Measurements from ENCODE around the gene KRTAP9-7. TPM values are rescaled to one million over a fixed set of nuclear protein-coding genes. Genes with fewer than 3 reads are reported as not detected.

The KRTAP9-7 gene
- total and polyA plus RNA-seq, 2 experiments from 2014 or later = not detected

- H3F3A ChIP-seq (ENCODE audit: insufficient read depth) = no peaks in the 10 kb centered on the region
- no peaks in the 10 kb centered on the region for H3K79me2 ChIP-seq (ENCODE audit: insufficient read depth)
- DNase-seq = no peak
- TF ChIP-seq EZH2 (IDR thresholded peaks at IDR 0.05; ENCODE audit: insufficient read depth, poor library complexity, severe bottlenecking) (no peak), EZH2phosphoT487 (IDR thresholded peaks at IDR 0.05; ENCODE audit: insufficient read depth, low read depth) (no peak)
- no peaks in the 10 kb centered on the region for H3K9me3 ChIP-seq (ENCODE audit: low read depth)
- H3K4me2 ChIP-seq (ENCODE audit: unreplicated experiment) = no peak overlapping the region
- WGBS, 2 experiments (ENCODE audit: low coverage in 1 of 2, low lambda C conversion rate in 2 of 2, missing lambda C conversion rate in 2 of 2) = 59 to 62% methylated on average over 5 of the region's 5 CpGs
- no peaks in the 10 kb centered on the region for H3K36me3 ChIP-seq (ENCODE audit: low read depth)
- H3K9ac ChIP-seq = no peak overlapping the region
- no peak overlapping the region for H3K4me3 ChIP-seq
- H3K9me2 ChIP-seq (ENCODE audit: insufficient read depth) = no peaks in the 10 kb centered on the region
- H4K20me1 ChIP-seq (ENCODE audit: insufficient read depth) = no peaks in the 10 kb centered on the region
- H3K27ac ChIP-seq = no peak overlapping the region
- no peak overlapping the region for H2AFZ ChIP-seq
- H3K27me3 ChIP-seq (replicated peaks; ENCODE audit: insufficient read depth) = no peaks in the 10 kb centered on the region
- no peaks in the 10 kb centered on the region for H3K4me1 ChIP-seq (ENCODE audit: insufficient read depth)
- in situ Hi-C loops (cut with MboI) = no loop called here
Measured at GRCh38 chr17:41301204-41301790, 25.8 kb downstream of the KRTAP9-7 start.

- TF ChIP-seq EZH2phosphoT487 (IDR thresholded peaks at IDR 0.05; ENCODE audit: insufficient read depth, low read depth) (no peak), EZH2 (IDR thresholded peaks at IDR 0.05; ENCODE audit: insufficient read depth, poor library complexity, severe bottlenecking) (no peak)
- Histone ChIP-seq H3F3A (ENCODE audit: insufficient read depth) (no peaks in the 10 kb centered on the region), H4K20me1 (ENCODE audit: insufficient read depth) (no peaks in the 10 kb centered on the region), H3K4me3 (no peak within 1 kb of the TSS), H3K9ac (no peak within 1 kb of the TSS), H3K9me3 (ENCODE audit: low read depth) (no peaks in the 10 kb centered on the region), H3K4me2 (ENCODE audit: unreplicated experiment) (no peak within 1 kb of the TSS), H3K9me2 (ENCODE audit: insufficient read depth) (no peaks in the 10 kb centered on the region), H3K27me3 (replicated peaks; ENCODE audit: insufficient read depth) (no peaks in the 10 kb centered on the region), H3K27ac (no peak within 1 kb of the TSS), H3K79me2 (ENCODE audit: insufficient read depth) (no peaks in the 10 kb centered on the region), H2AFZ (no peak within 1 kb of the TSS), H3K36me3 (ENCODE audit: low read depth) (no peaks in the 10 kb centered on the region), H3K4me1 (ENCODE audit: insufficient read depth) (no peaks in the 10 kb centered on the region)
- no peak for DNase-seq
- 26% methylated on average over 11 of the region's 11 CpGs for WGBS, 2 experiments (ENCODE audit: low coverage in 1 of 2, low lambda C conversion rate in 2 of 2, missing lambda C conversion rate in 2 of 2)
- in situ Hi-C loops (cut with MboI) = no loop called here
Measured at GRCh38 chr17:41301916-41302901, 26.7 kb downstream of the KRTAP9-7 start, which contains the start of gene KRTAP29-1. TSS of gene KRTAP29-1 (minus strand) at chr17:41302851. CDS start at chr17:41302851, 0 bp downstream.

- Histone ChIP-seq H3K4me3 (no peak overlapping the region), H3K36me3 (ENCODE audit: low read depth) (no peaks in the 10 kb centered on the region), H3K9me2 (ENCODE audit: insufficient read depth) (no peaks in the 10 kb centered on the region), H3K27ac (no peak overlapping the region), H3K27me3 (replicated peaks; ENCODE audit: insufficient read depth) (no peaks in the 10 kb centered on the region), H2AFZ (no peak overlapping the region), H3F3A (ENCODE audit: insufficient read depth) (no peaks in the 10 kb centered on the region), H3K4me2 (ENCODE audit: unreplicated experiment) (no peak overlapping the region), H3K9me3 (ENCODE audit: low read depth) (no peaks in the 10 kb centered on the region), H4K20me1 (ENCODE audit: insufficient read depth) (no peaks in the 10 kb centered on the region), H3K79me2 (ENCODE audit: insufficient read depth) (no peaks in the 10 kb centered on the region), H3K9ac (no peak overlapping the region), H3K4me1 (ENCODE audit: insufficient read depth) (no peaks in the 10 kb centered on the region)
- WGBS, 2 experiments (ENCODE audit: low coverage in 1 of 2, low lambda C conversion rate in 2 of 2, missing lambda C conversion rate in 2 of 2) = 40 to 50% methylated on average over 4 of the region's 4 CpGs
- TF ChIP-seq EZH2 (IDR thresholded peaks at IDR 0.05; ENCODE audit: insufficient read depth, poor library complexity, severe bottlenecking) = no peak
- TF ChIP-seq EZH2phosphoT487 (IDR thresholded peaks at IDR 0.05; ENCODE audit: insufficient read depth, low read depth) = no peak
- in situ Hi-C loops (cut with MboI) = no loop called here
- no peak for DNase-seq
Measured at GRCh38 chr17:41302981-41303380, 27.5 kb downstream of the KRTAP9-7 start.

GRCh38 chr17:41304091-41304490 is 28.6 kb downstream of the KRTAP9-7 start:
- in situ Hi-C loops (cut with MboI) = no loop called here
- H3K9ac ChIP-seq = no peak overlapping the region
- no peaks in the 10 kb centered on the region for H3K4me1 ChIP-seq (ENCODE audit: insufficient read depth)
- H3F3A ChIP-seq (ENCODE audit: insufficient read depth) = no peaks in the 10 kb centered on the region
- no peak for DNase-seq
- H3K9me3 ChIP-seq (ENCODE audit: low read depth) = no peaks in the 10 kb centered on the region
- WGBS, 2 experiments (ENCODE audit: low coverage in 1 of 2, low lambda C conversion rate in 2 of 2, missing lambda C conversion rate in 2 of 2) = 62% methylated on average over 12 of the region's 12 CpGs
- no peaks in the 10 kb centered on the region for H3K79me2 ChIP-seq (ENCODE audit: insufficient read depth)
- no peaks in the 10 kb centered on the region for H3K27me3 ChIP-seq (replicated peaks; ENCODE audit: insufficient read depth)
- no peak overlapping the region for H3K27ac ChIP-seq
- no peaks in the 10 kb centered on the region for H4K20me1 ChIP-seq (ENCODE audit: insufficient read depth)
- no peaks in the 10 kb centered on the region for H3K9me2 ChIP-seq (ENCODE audit: insufficient read depth)
- TF ChIP-seq EZH2phosphoT487 (IDR thresholded peaks at IDR 0.05; ENCODE audit: insufficient read depth, low read depth) = no peak
- no peak for TF ChIP-seq EZH2 (IDR thresholded peaks at IDR 0.05; ENCODE audit: insufficient read depth, poor library complexity, severe bottlenecking)
- no peak overlapping the region for H3K4me3 ChIP-seq
- H2AFZ ChIP-seq = no peak overlapping the region
- no peaks in the 10 kb centered on the region for H3K36me3 ChIP-seq (ENCODE audit: low read depth)
- H3K4me2 ChIP-seq (ENCODE audit: unreplicated experiment) = no peak overlapping the region
